HG03460 (cell line): ENCODE data around the gene ETFBKMT.
"Not testable (repeated sequence)": the region's sequence is repeated elsewhere in the genome, so short reads cannot be mapped to it uniquely, and the experiment has no call there.

Source experiments
- ATAC-seq: cut with Tn5 transposase; IDR thresholded peaks from one replicate; pipeline ENCODE4 v1.9.1; 2021; ENCODE audit not compliant: unreplicated experiment

Gene ETFBKMT

GRCh38 chr12:31716998-31717397 lies 57.5 kb downstream of the ETFBKMT start:
- ATAC-seq: not testable (repeated sequence)

- not testable (repeated sequence) for ATAC-seq
These were observed 59.2 kb downstream of the ETFBKMT start for GRCh38 chr12:31718542-31719198.

- ATAC-seq: no peak
These were observed 63.1 kb downstream of the ETFBKMT start for GRCh38 chr12:31722580-31722979.
